NB4 (cell line): ENCODE results near the gene EPHA10.
"Not testable (repeated sequence)": the region's sequence is repeated elsewhere in the genome, so short reads cannot be mapped to it uniquely, and the experiment has no call there.

ENCODE experiments used
- DNase-seq: peaks from one replicate; pipeline ENCODE4 v3.0.0; 2010; ENCODE audit warnings: low read depth
- H3K4me3 ChIP-seq: one replicate; pipeline ENCODE4 v1.5.1; 2011; ENCODE audit warnings: mild to moderate bottlenecking, low read depth, low read length, moderate library complexity
- MYC ChIP-seq: IDR thresholded peaks from 2 replicates; pipeline ENCODE4 v1.6.1; 2011; ENCODE audit warnings: low read depth, low read length
- POLR2A ChIP-seq: IDR thresholded peaks from 2 replicates; pipeline ENCODE4 v1.6.1; 2011; ENCODE audit warnings: mild to moderate bottlenecking; ENCODE audit not compliant: insufficient read length; ENCODE audit errors: extremely low read depth
- TF ChIP-seq, protein P1 (sequence below): IDR thresholded peaks from one replicate; pipeline ENCODE4 v1.5.1; 2012; ENCODE audit warnings: low read depth, low read length
- TF ChIP-seq, protein P2 (sequence below): IDR thresholded peaks from 2 replicates; pipeline ENCODE4 v1.6.1; 2011; ENCODE audit warnings: low read depth, low read length

The EPHA10 gene

DNA sequence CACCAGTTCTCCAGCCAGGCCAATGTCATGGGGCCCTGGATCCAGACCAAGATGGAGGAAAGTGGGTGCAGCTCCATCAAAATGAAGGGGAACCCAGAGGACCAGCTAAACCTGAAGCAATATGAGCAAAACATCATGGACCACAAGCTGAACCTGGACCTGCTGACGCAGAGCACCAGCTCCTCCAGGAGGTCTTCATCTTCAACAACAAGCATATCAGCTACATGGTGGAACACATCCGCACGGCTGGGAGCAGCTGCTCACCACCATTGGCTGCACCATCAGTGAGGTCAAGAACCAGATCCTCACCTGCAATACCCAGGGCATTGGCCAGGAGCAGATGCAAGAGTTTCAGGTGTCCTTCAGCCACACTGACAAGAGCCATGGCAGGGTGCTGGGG, 13.7 kb upstream of the EPHA10 start:
- DNase-seq: no peak
- no peak overlapping the region for H3K4me3 ChIP-seq
- TF ChIP-seq, protein P1, sequence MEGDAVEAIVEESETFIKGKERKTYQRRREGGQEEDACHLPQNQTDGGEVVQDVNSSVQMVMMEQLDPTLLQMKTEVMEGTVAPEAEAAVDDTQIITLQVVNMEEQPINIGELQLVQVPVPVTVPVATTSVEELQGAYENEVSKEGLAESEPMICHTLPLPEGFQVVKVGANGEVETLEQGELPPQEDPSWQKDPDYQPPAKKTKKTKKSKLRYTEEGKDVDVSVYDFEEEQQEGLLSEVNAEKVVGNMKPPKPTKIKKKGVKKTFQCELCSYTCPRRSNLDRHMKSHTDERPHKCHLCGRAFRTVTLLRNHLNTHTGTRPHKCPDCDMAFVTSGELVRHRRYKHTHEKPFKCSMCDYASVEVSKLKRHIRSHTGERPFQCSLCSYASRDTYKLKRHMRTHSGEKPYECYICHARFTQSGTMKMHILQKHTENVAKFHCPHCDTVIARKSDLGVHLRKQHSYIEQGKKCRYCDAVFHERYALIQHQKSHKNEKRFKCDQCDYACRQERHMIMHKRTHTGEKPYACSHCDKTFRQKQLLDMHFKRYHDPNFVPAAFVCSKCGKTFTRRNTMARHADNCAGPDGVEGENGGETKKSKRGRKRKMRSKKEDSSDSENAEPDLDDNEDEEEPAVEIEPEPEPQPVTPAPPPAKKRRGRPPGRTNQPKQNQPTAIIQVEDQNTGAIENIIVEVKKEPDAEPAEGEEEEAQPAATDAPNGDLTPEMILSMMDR: no peak
- TF ChIP-seq MYC (no peak), POLR2A (no peak)
- TF ChIP-seq, protein P2, sequence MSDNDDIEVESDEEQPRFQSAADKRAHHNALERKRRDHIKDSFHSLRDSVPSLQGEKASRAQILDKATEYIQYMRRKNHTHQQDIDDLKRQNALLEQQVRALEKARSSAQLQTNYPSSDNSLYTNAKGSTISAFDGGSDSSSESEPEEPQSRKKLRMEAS: no peak

DNA sequence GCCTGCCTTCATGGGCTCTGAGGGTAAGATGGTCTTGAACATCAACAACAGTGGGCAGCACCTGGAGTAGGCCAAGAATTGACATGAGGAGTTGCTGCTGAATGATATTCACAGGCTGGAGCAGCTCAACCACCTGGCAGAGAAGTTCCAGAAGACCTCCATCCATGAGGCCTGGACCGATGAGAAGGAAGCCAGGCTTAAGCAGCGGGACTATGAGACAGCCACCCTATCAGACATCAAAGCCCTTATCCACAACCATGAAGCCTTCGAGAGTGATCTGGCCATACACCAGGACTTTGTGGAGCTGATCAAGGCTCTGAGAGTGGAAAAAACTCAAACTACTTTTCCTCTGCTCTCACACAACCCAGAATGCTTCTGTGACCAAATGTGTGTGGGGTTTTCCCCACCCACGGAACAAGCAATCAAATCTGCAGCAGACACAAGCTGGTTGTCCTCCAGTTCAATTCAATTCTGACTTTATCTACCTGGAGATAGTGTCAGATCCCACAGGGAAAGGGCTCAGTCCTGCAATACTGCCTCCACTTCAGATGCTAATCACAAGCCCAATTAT, 12.1 kb upstream of the EPHA10 start:
- H3K4me3 ChIP-seq: no peak overlapping the region
- no peak for TF ChIP-seq POLR2A
- no peak for DNase-seq

DNA sequence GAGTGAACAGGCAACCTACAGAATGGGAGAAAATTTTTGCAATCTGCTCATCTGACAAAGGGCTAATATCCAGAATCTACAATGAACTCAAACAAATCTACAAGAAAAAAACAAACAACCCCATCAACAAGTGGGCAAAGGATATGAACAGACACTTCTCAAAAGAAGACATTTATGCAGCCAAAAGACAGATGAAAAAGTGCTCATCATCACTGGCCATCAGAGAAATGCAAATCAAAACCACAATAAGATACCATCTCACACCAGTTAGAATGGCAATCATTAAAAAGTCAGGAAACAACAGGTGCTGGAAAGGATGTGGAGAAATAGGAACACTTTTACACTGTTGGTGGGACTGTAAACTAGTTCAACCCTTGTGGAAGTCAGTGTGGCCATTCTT, 6.5 kb upstream of the EPHA10 start:
- H3K4me3 ChIP-seq, DNase-seq: not testable (repeated sequence)

DNA sequence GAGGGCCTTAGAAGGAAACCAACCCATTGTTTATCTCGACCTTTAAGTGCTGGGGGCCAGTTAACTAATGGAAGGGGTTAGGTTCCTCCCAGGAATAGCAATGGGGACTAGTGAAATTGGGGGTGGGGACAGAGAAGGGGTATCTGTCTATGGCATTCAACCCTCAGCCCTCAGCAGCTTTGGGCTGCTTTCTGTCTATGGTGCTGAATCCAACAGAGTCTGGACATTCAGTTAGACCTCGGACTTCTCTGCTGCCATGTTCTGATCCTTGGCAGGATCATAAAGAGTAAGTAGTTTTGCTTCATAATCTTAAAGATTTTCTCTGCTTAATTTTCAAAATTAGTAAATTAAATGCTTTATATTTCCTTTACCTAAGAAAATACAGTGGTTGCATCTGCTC, 2.6 kb upstream of the EPHA10 start:
- DNase-seq: no peak
- TF ChIP-seq, protein P1: no peak
- no peak for TF ChIP-seq POLR2A
- TF ChIP-seq, protein P2: no peak
- TF ChIP-seq MYC: no peak
- H3K4me3 ChIP-seq: no peak overlapping the region

DNA sequence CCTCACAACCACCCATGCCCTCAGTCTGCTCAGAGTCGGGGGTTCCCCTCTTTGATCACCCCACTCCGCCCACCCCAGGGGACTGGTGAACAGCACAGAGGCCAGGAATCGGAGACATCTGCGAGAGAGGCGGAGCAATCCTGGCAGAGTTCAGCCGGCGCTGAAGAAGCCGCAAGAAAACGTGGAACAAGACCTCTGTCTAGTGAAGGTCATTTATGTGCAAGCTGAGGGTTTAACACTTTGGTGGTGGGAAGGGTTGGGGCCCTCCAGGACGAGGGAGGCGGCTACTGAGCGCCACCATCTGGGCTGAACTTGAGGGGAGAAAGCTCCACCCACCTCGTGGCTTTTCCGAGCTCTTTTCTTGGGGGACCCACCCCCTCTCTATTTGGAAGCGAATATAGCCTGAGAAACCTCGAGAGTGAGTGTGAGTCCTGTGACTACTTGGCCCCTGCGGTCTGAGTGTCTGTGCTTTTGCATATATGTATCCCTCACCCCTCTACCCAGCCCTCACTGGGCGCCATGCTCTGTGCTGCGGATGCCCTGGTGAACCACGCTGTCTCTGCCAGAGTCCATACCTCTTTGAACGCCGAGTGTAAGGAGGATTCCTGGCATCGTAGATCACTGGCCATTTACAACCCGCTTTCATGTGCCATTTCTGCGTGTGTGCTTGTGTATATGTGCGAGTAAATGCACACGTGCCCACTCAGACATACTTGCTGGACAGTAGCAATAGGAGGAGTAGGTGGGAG, 1.2 kb upstream of the EPHA10 start:
- DNase-seq: peak; percentile 61
- no peak overlapping the region for H3K4me3 ChIP-seq
- no peak for TF ChIP-seq POLR2A
- TF ChIP-seq, protein P2: no peak
- TF ChIP-seq, protein P1: peak; percentile 38
- TF ChIP-seq MYC: no peak

DNA sequence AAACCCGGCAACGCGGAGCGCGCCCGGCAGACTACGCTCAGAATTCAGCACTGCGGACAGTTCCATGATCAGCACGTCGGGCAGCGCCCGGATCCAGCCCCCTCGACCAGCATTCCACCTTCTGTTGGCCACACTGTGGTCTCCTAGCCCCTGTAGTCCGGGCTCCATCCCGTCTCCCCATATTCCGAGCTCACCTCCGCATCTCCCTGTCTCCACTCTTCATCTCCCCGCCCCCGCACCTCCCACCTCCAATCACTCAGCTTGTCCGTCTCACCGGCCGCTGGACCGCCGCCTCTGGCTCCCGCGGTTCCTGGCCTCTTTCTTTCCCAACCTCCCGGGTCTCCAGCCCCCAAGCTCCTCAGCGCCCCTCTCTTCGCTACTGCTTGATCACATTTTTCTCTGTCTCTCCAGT, 500 bp downstream of the EPHA10 start:
- TF ChIP-seq, protein P2: peak; percentile 76
- no peak for TF ChIP-seq POLR2A
- no peak overlapping the region for H3K4me3 ChIP-seq
- peak; percentile 72 for DNase-seq

DNA sequence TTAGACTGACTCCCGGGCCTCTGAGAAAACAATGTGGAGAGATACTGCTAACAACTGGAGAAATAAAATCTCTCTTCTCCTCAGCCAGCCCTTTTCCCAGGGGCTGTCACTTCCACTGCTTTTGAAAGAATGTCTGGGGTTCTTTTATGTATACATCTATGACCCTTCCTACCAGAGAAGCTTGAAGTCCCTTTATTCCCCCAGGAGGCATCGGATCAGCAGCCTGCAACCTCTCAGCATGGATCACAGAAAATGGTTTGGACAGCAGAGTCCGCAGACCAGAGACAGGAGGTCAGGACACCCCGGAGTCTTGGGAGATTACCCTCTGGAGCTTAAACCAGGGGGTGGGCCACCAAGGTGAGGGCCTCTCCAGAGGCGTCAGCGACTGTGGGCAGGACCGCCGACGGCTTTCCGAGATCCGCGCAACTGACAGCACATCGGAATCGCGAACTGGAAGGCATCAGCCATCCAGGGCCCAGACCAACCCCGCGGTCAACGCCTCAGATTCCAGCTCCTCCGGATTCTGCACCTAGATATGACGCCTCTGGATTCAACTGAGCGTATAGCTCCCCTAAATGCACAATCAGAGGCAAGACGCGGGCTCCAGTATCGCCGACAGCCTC, 1.0 kb downstream of the EPHA10 start:
- H3K4me3 ChIP-seq: no peak overlapping the region
- TF ChIP-seq, protein P2: no peak
- TF ChIP-seq, protein P1: no peak
- TF ChIP-seq POLR2A (no peak), MYC (no peak)
- DNase-seq: no peak
